Right atrium auricular region (tissue), 2 donors: Measurements from ENCODE around the gene ASIC2. TPM values are rescaled to one million over a fixed set of nuclear protein-coding genes. Genes with fewer than 3 reads are reported as not detected.
"Not testable (repeated sequence)": the region's sequence is repeated elsewhere in the genome, so short reads cannot be mapped to it uniquely, and the experiment has no call there.

Experiments used
- DNase-seq: peaks from one replicate; pipeline ENCODE4 v3.0.0-alpha.2; 2019; ENCODE audit warnings: low spot score
- H3K27ac ChIP-seq, 2 donors: fragments of 200-600 bp; sonication (generic); 1 replicate in 1 of 2; 2 replicates in 1 of 2; pipeline ENCODE4 v1.5.1; 2016 to 2019
- H3K27me3 ChIP-seq, 2 donors: fragments of 200-600 bp; sonication (generic); one replicate each; pipeline versions ENCODE4 v1.5.1 to v1.6.0; 2017 to 2019
- H3K36me3 ChIP-seq: fragments of 200-600 bp; sonication (generic); one replicate; pipeline ENCODE4 v1.5.1; 2016
- H3K4me1 ChIP-seq, 2 donors: fragments of 200-600 bp; sonication (generic); one replicate each; pipeline versions ENCODE4 v1.5.1 to v1.6.0; 2017 to 2019
- H3K4me3 ChIP-seq, 2 donors: fragments of 200-600 bp; sonication (generic); 1 replicate in 1 of 2; 2 replicates in 1 of 2; pipeline ENCODE4 v1.5.1; 2017 to 2019; ENCODE audit warnings: mild to moderate bottlenecking in 1 of 2, moderate library complexity in 1 of 2
- H3K9me3 ChIP-seq, 2 donors: fragments of 200-600 bp; sonication (generic); one replicate each; pipeline ENCODE4 v1.5.1; 2019
- total RNA-seq, 2 donors: library from RNA; depleted of rRNA; stranded (reverse); fragments of >200 nt; gene quantifications; one replicate each; pipeline ENCODE4 v1.1.0, GENCODE V29; 2016
- TF ChIP-seq, protein P1 (sequence below), 2 donors: fragments of 200-600 bp; sonication (generic); IDR thresholded peaks; one replicate each; pipeline ENCODE4 v1.5.1; 2019; ENCODE audit warnings: antibody characterized with exemption in 2 of 2

ASIC2 gene
- total RNA-seq, 2 donors from 2014 or later = 0.75 TPM; not detected in 1

DNA sequence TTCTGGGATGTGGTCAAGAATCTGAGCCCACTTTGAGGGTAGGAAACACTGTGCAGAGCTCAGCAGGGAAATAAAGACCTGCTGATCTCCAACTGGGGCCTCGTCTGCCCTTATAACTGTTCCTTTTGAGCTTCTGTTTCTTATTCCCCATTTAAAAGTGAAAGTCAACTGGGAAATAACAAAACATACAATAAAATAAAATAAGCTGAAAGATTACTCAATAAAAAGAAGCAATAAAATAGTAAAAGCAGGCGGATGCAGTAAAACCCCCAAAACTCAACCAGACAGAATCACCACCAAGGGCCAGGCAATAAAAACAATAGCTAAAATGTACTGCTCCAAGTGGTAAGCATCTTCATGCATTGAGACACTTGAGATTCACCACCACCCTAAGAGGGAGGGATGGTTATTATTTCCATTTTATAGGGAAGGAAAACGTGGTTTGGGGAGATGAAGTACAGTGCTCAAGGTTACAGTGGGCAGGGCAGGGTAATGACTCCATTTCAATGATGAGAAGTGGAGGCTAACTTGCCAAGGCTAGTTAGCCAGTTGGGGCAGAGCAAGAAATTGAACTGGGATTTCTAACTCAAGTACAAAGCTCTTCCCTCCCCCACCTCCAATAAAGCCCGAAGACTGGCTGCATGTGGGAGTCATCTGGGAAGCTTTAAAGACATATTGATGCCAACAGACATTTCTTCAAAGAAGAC, 307.9 kb downstream of the ASIC2 start:
- Histone ChIP-seq H3K4me1 (no peaks in the 10 kb centered on the region), H3K9me3 (peaks cover 0 to 22% of the 10 kb centered on the region in 2 donors), H3K36me3 (no peaks in the 10 kb centered on the region), H3K4me3 (no peak overlapping the region), H3K27ac (no peak overlapping the region), H3K27me3 (no peaks in the 10 kb centered on the region)
- TF ChIP-seq, protein P1, sequence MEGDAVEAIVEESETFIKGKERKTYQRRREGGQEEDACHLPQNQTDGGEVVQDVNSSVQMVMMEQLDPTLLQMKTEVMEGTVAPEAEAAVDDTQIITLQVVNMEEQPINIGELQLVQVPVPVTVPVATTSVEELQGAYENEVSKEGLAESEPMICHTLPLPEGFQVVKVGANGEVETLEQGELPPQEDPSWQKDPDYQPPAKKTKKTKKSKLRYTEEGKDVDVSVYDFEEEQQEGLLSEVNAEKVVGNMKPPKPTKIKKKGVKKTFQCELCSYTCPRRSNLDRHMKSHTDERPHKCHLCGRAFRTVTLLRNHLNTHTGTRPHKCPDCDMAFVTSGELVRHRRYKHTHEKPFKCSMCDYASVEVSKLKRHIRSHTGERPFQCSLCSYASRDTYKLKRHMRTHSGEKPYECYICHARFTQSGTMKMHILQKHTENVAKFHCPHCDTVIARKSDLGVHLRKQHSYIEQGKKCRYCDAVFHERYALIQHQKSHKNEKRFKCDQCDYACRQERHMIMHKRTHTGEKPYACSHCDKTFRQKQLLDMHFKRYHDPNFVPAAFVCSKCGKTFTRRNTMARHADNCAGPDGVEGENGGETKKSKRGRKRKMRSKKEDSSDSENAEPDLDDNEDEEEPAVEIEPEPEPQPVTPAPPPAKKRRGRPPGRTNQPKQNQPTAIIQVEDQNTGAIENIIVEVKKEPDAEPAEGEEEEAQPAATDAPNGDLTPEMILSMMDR (IDR thresholded peaks at IDR 0.05) = no peak
- no peak for DNase-seq

DNA sequence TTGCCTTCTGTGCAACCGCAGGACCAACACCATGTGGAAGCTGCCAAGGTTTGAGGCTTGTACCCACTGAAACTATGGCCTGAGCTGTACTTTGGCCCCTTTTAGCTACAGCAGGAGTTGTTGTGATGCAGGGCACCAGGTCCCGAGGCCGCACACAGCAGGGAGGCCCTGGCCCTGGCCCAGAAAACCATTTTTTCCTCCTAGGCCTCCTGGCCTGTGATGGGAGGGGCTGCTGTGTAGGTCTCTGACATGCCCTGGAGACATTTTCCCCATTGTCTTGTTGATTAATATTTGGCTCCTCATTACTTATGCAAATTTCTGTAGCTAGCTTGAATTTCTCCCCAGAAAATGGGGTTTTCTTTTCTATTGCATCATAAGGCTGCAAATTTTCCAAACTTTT, 311.5 kb downstream of the ASIC2 start:
- not testable (repeated sequence) for H3K36me3 ChIP-seq

DNA sequence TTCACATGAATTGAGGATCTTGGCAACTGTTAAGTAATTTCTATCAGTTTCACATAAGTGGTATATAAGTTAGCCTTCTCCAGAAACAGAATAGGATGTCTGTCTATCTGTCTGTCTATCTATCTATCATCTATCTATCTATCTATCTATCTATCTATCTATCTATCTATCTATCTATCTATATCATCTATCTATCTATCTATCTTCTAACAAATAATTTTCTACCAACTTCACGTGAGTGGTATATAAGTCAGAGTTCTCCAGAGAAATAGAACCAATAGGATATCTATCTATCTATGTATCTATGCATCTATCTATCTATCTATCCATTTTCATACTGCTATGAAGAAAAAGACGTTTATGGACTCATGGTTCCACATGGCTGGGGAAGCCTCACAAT, 312.9 kb downstream of the ASIC2 start:
- H3K4me1 ChIP-seq = no peaks in the 10 kb centered on the region
- DNase-seq = no peak
- no peak overlapping the region for H3K27ac ChIP-seq
- H3K4me3 ChIP-seq = no peak overlapping the region
- H3K9me3 ChIP-seq = peaks cover 0 to 8% of the 10 kb centered on the region in 2 donors
- TF ChIP-seq, protein P1 (IDR thresholded peaks at IDR 0.05) = no peak
- H3K27me3 ChIP-seq = no peaks in the 10 kb centered on the region
- no peaks in the 10 kb centered on the region for H3K36me3 ChIP-seq

More for the DNA sequence above, 311.5 kb downstream of the ASIC2 start:
- not testable (repeated sequence) for H3K9me3 ChIP-seq, H3K4me3 ChIP-seq, DNase-seq, H3K27ac ChIP-seq, H3K4me1 ChIP-seq, H3K27me3 ChIP-seq

DNA sequence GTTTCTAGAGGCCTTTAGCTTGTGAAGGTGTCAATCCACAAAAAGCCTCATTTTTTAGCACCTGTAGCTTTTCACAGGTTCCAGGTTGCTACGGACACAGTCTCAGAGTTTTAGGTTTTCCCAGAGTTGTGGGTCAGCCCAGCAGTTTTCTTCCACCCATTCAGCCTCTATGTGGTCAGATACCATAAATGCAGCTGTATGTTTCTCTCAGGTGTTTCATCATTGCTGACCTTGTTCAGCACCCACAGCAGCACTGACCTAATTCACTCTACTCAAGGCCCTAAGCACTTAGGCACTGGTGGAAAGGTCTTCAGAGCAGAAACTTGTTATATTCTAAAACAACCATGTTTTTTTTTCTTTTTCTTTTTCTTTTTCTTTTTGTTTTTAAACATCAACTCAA, 316.5 kb downstream of the ASIC2 start:
- Histone ChIP-seq H3K9me3 (peaks cover 0 to 5% of the 10 kb centered on the region in 2 donors), H3K4me3 (no peak overlapping the region), H3K36me3 (no peaks in the 10 kb centered on the region), H3K4me1 (no peaks in the 10 kb centered on the region), H3K27ac (no peak overlapping the region), H3K27me3 (no peaks in the 10 kb centered on the region)
- no peak for DNase-seq
- TF ChIP-seq, protein P1 (IDR thresholded peaks at IDR 0.05) = no peak

DNA sequence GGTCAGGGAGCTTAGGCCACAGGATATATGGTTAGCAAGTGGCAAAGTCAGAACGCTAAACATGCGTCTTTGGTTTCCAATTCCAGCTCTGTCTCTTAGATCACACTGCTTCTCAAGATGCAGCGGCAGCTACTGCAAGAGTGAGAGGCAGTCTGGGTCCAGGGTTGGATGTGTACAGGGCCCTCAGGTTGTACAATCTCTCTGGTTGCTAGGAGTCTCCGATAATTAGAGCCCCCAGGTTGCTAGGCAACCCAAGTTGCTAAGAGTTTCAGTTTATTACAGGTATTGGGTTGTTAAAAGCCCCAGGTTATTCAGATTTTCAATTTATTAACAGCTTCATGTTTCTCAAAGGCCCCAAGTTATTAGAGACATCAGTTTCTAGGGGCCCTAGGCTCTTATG, 317.0 kb downstream of the ASIC2 start:
- TF ChIP-seq, protein P1 (IDR thresholded peaks at IDR 0.05) = no peak
- Histone ChIP-seq H3K4me1 (no peaks in the 10 kb centered on the region), H3K27ac (no peak overlapping the region), H3K36me3 (no peaks in the 10 kb centered on the region), H3K9me3 (no peaks in the 10 kb centered on the region), H3K27me3 (no peaks in the 10 kb centered on the region), H3K4me3 (no peak overlapping the region)
- no peak for DNase-seq

DNA sequence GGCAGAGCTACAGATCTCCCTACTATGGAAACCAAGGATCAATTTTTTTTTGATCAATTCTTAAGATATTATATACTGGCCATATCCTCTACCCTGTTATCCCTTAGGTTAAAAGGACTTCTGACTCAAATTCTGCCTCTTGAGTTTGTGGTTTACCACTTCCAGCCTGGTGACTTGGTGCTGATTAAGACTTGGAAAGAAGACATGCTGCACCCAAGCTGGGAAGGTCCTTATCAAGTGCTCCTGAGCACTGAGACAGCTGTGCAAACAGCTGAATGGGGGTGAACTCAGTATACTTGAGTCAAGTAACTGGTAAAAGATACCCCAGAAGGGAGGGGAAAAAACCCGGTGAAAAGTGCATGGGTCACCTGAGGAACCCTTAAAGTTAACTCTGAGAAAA, 321.9 kb downstream of the ASIC2 start:
- H3K27ac ChIP-seq = no peak overlapping the region
- H3K9me3 ChIP-seq = peaks cover 0 to 5% of the 10 kb centered on the region in 2 donors
- no peaks in the 10 kb centered on the region for H3K36me3 ChIP-seq
- no peak overlapping the region for H3K4me3 ChIP-seq
- TF ChIP-seq, protein P1 (IDR thresholded peaks at IDR 0.05) = no peak
- H3K27me3 ChIP-seq = no peaks in the 10 kb centered on the region
- H3K4me1 ChIP-seq = no peaks in the 10 kb centered on the region
- no peak for DNase-seq
